Smooth muscle cell (in vitro differentiated cells): ENCODE results near the gene LTB4R2. TPM values are rescaled to one million over a fixed set of nuclear protein-coding genes. Genes with fewer than 3 reads are reported as not detected.
A peak's percentile ranks its signal among the peaks of the same experiment; 100 is the strongest.

Source experiments
- DNase-seq: peaks from one replicate; lab custom pipeline; 2025; ENCODE audit not compliant: unreplicated experiment; lab: John Stamatoyannopoulos, UW
- H2AFZ ChIP-seq: fragments of 200-600 bp; sonication (generic); 2 replicates; pipeline ENCODE4 v1.6.0; 2016; ENCODE audit warnings: antibody characterized with exemption, low read depth, mild to moderate bottlenecking
- H3F3A ChIP-seq: fragments of 200-600 bp; sonication (generic); 2 replicates; pipeline ENCODE4 v1.6.0; 2017; ENCODE audit warnings: antibody characterized with exemption, low read depth
- H3K27ac ChIP-seq: fragments of 200-600 bp; sonication (generic); 2 replicates; pipeline ENCODE4 v1.5.1; 2016; ENCODE audit warnings: low read depth, mild to moderate bottlenecking
- H3K27me3 ChIP-seq: fragments of 200-600 bp; sonication (generic); 2 replicates; pipeline ENCODE4 v1.6.1; 2016; ENCODE audit warnings: low read depth, mild to moderate bottlenecking
- H3K36me3 ChIP-seq: fragments of 200-600 bp; sonication (generic); 2 replicates; pipeline ENCODE4 v1.5.1; 2016; ENCODE audit warnings: low read depth
- H3K4me1 ChIP-seq: fragments of 200-600 bp; sonication (generic); 2 replicates; pipeline ENCODE4 v1.5.1; 2016; ENCODE audit warnings: low read depth
- H3K4me2 ChIP-seq: fragments of 200-600 bp; sonication (generic); 2 replicates; pipeline ENCODE4 v1.6.0; 2016; ENCODE audit warnings: mild to moderate bottlenecking
- H3K4me3 ChIP-seq: fragments of 200-600 bp; sonication (generic); 2 replicates; pipeline ENCODE4 v1.5.1; 2016; ENCODE audit warnings: mild to moderate bottlenecking
- H3K79me2 ChIP-seq: fragments of 200-600 bp; sonication (generic); 2 replicates; pipeline ENCODE4 v1.6.0; 2016; ENCODE audit warnings: low read depth, mild to moderate bottlenecking
- H3K9ac ChIP-seq: fragments of 200-600 bp; sonication (generic); 2 replicates; pipeline ENCODE4 v1.6.0; 2016; ENCODE audit warnings: low read depth
- H3K9me3 ChIP-seq: fragments of 200-600 bp; sonication (generic); replicated peaks from 2 replicates; pipeline ENCODE4 v1.5.1; 2016; ENCODE audit warnings: low read depth
- H4K20me1 ChIP-seq: fragments of 200-600 bp; sonication (generic); 2 replicates; pipeline ENCODE4 v1.6.0; 2016; ENCODE audit warnings: low read depth
- WGBS: methylation state at CpG from one replicate; pipeline ENCODE4 v1.1.7; 2016; ENCODE audit warnings: low lambda C conversion rate; 5-methylcytosine and 5-hydroxymethylcytosine counted together
- polyA plus RNA-seq: library from polyadenylated mRNA; unstranded; fragments of >200 nt; fragmentation: Nextera tagmentation; extraction: Ambion mirVana; gene quantifications from 2 replicates; pipeline ENCODE4 v1.2.1, GENCODE V29; 2016
- total RNA-seq: library from RNA; depleted of rRNA; stranded (reverse); fragments of >200 nt; gene quantifications from 2 replicates; pipeline ENCODE4 v1.2.3, GENCODE V29; 2014
- TF ChIP-seq, protein P1 (sequence below): fragments of 200-600 bp; sonication (generic); IDR thresholded peaks from 2 replicates; pipeline ENCODE4 v1.5.1; 2017; ENCODE audit warnings: borderline replicate concordance, mild to moderate bottlenecking, antibody characterized with exemption; ENCODE audit not compliant: insufficient read depth, poor library complexity, severe bottlenecking

The LTB4R2 gene
- total and polyA plus RNA-seq, 2 experiments from 2014 or later = 0.70 to 2.8 TPM

DNA sequence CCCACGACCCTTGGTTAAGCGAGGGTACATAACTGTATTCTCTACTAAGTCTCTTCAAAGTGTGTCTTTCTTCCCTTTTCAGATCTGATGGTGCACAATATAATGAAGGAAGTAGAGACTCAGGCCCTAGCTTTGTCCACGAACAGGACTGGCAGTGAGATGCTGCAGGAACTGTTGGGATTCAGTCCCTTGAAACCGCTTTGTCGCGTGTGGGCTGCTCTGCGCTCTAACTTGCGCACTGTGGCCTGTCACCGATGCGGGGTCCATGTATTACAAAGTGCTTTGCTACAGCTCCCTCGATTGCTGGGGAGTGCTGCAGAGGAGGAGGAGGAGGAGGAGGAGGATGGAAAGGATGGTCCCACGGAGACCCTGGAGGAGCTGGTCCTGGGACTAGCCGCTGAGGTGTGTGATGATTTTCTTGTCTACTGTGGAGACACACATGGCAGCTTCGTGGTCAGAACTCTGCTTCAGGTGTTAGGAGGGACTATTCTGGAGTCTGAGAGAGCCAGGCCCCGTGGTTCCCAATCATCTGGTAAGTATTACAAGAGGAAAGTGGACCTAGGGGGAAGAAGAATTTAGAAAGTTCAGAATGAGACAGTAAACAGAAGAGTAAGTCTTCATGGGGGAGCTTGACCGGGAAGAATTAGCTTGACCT is 9.5 kb upstream of the LTB4R2 start:
- no peaks in the 10 kb centered on the region for H4K20me1 ChIP-seq
- H3K27ac ChIP-seq = peak overlapping the region; percentile 80
- H2AFZ ChIP-seq = peak overlapping the region; percentile 90
- TF ChIP-seq, protein P1, sequence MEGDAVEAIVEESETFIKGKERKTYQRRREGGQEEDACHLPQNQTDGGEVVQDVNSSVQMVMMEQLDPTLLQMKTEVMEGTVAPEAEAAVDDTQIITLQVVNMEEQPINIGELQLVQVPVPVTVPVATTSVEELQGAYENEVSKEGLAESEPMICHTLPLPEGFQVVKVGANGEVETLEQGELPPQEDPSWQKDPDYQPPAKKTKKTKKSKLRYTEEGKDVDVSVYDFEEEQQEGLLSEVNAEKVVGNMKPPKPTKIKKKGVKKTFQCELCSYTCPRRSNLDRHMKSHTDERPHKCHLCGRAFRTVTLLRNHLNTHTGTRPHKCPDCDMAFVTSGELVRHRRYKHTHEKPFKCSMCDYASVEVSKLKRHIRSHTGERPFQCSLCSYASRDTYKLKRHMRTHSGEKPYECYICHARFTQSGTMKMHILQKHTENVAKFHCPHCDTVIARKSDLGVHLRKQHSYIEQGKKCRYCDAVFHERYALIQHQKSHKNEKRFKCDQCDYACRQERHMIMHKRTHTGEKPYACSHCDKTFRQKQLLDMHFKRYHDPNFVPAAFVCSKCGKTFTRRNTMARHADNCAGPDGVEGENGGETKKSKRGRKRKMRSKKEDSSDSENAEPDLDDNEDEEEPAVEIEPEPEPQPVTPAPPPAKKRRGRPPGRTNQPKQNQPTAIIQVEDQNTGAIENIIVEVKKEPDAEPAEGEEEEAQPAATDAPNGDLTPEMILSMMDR = no peak
- peak overlapping the region; percentile 88 for H3K4me3 ChIP-seq
- H3K4me1 ChIP-seq = peaks cover 13% of the 10 kb centered on the region
- peak overlapping the region; percentile 99 for H3K4me2 ChIP-seq
- no peaks in the 10 kb centered on the region for H3K27me3 ChIP-seq
- 44% methylated on average over 16 of the region's 16 CpGs for WGBS
- no peak for DNase-seq
- peaks cover 7% of the 10 kb centered on the region for H3F3A ChIP-seq
- no peaks in the 10 kb centered on the region for H3K9me3 ChIP-seq
- no peaks in the 10 kb centered on the region for H3K36me3 ChIP-seq
- peaks cover 16% of the 10 kb centered on the region for H3K79me2 ChIP-seq
- peak overlapping the region; percentile 92 for H3K9ac ChIP-seq

DNA sequence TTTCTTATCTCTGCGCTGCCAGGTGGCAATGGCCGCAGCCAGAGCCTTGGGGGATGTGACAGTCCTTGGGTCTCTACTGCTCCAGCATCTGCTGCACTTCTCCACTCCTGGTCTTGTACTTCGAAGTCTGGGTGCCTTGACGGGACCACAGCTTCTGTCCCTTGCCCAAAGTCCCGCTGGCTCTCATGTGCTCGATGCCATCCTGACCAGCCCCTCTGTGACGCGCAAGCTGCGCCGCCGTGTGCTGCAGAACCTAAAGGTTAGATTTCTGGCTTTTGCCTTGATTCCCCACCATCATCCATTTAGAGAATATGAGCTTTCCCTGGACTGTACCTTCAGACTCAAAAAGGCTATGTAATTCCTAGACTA is 5.9 kb upstream of the LTB4R2 start:
- WGBS = 96% methylated on average over 11 of the region's 11 CpGs
- Histone ChIP-seq H3K9ac (no peak overlapping the region), H3K27ac (no peak overlapping the region), H3K27me3 (no peaks in the 10 kb centered on the region), H3K9me3 (no peaks in the 10 kb centered on the region), H2AFZ (no peak overlapping the region), H3K4me1 (peaks cover 6% of the 10 kb centered on the region), H3K4me2 (no peak overlapping the region), H3K36me3 (no peaks in the 10 kb centered on the region), H4K20me1 (no peaks in the 10 kb centered on the region), H3K4me3 (no peak overlapping the region), H3F3A (no peaks in the 10 kb centered on the region), H3K79me2 (peaks cover 13% of the 10 kb centered on the region)
- no peak for DNase-seq
- TF ChIP-seq, protein P1 = no peak

DNA sequence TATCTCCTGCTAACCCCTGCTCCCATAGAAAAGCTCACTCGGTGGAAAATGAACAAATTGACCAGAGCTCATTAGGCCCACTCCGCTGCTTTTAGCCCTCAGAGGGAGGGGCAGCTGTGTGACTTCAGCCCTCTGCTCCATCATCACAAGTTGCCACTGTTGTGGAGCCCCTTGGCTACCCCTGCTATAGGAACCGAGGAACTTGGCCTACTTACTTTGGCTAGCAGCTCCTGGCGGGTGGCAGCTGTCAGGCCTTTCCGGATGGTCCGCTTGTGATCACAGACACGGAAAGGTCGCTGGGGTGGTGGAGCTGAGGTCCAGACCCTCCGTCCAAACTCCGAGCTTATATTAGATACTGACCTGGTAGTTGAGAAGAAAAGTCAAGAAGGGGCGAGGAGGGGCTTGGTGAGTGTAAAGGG is 2.8 kb upstream of the LTB4R2 start:
- H2AFZ ChIP-seq = no peak overlapping the region
- no peaks in the 10 kb centered on the region for H3F3A ChIP-seq
- H3K36me3 ChIP-seq = no peaks in the 10 kb centered on the region
- no peaks in the 10 kb centered on the region for H3K27me3 ChIP-seq
- 87% methylated on average over 11 of the region's 11 CpGs for WGBS
- H3K9ac ChIP-seq = no peak overlapping the region
- peak overlapping the region; percentile 17 for H3K4me3 ChIP-seq
- no peak overlapping the region for H3K27ac ChIP-seq
- no peak for DNase-seq
- TF ChIP-seq, protein P1 = no peak
- H3K79me2 ChIP-seq = no peaks in the 10 kb centered on the region
- H3K4me2 ChIP-seq = no peak overlapping the region
- no peaks in the 10 kb centered on the region for H3K4me1 ChIP-seq
- H3K9me3 ChIP-seq = no peaks in the 10 kb centered on the region
- no peaks in the 10 kb centered on the region for H4K20me1 ChIP-seq
